ENCODE measurements around the gene AP2B1.
A peak's percentile ranks its signal among the peaks of the same experiment; 100 is the strongest.

Gene AP2B1

DNA sequence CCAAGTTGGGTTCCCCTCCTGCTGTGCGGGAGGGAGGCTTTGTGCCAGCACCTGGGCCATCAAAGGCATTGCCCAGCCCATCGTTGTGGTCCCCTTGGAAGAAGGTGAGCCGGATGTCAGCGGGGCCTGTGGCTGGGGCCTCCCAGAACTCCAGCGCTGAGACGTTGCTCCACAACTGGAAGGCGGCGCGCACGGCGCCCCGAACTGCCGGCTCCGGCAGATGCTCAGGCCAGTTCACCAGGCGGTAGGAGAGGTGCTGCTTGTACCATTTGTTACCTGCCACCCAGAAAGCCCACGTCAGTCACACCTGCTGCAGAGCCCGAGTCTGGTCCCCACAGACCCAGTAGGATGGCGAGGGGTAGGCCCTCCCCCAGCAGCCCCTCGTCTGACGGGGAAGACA is 186.0 kb downstream of the AP2B1 start:
- Histone ChIP-seq H2AK5ac (ENCODE audit: low read depth, low read length) (peak overlapping the region; percentile 95), H3K36me3 (replicated peaks in 1 of 2; ENCODE audit: control insufficient read depth in 2 of 2, insufficient read depth in 2 of 2, low read length in 2 of 2) (no peaks in the 10 kb centered on the region), H3K4me3 (ENCODE audit: low read length in 2 of 2) (no peak overlapping the region), H4K8ac (ENCODE audit: low read depth, low read length) (no peak overlapping the region), H3K14ac (ENCODE audit: low read length) (peak overlapping the region; percentile 63), H2BK12ac (ENCODE audit: low read length) (peak overlapping the region; percentile 75), H4K91ac (ENCODE audit: low read depth, low read length, poor library complexity) (no peak overlapping the region), H3K4me2 (ENCODE audit: insufficient read depth, low read length, poor library complexity, severe bottlenecking) (no peak overlapping the region), H3K79me1 (ENCODE audit: low read depth, low read length) (peaks cover 2% of the 10 kb centered on the region), H3K4ac (ENCODE audit: low read length) (no peak overlapping the region), H3K27ac (replicated peaks; ENCODE audit: low read length) (no peak overlapping the region), H2BK120ac (ENCODE audit: low read depth, low read length) (no peak overlapping the region), H2AFZ (ENCODE audit: low read length) (peak overlapping the region; percentile 80), H3K27me3 (ENCODE audit: control insufficient read depth in 3 of 3, insufficient read depth in 3 of 3, low read depth in 1 of 3, low read length in 3 of 3) (peaks cover 0 to 24% (median 0%) of the 10 kb centered on the region in 3 experiments), H3K9me3 (replicated peaks in 1 of 2; ENCODE audit: control insufficient read depth in 2 of 2, insufficient read depth in 1 of 2, low read depth in 1 of 2, low read length in 2 of 2) (no peaks in the 10 kb centered on the region), H3K9ac (ENCODE audit: low read depth, low read length, poor library complexity) (no peak overlapping the region), H3K18ac (ENCODE audit: low read length) (peak overlapping the region; percentile 92), H2BK15ac (ENCODE audit: low read length) (peak overlapping the region; percentile 59), H3K4me1 (ENCODE audit: control insufficient read depth in 2 of 2, insufficient read depth in 1 of 2, low read depth in 1 of 2, low read length in 2 of 2) (peaks cover 10 to 25% of the 10 kb centered on the region in 2 donors), H2BK5ac (ENCODE audit: low read length) (no peak overlapping the region), H3K23ac (ENCODE audit: low read depth, low read length, poor library complexity) (peak overlapping the region; percentile 44)
- no CpG with 5 or more reads among the region's 20 CpGs for WGBS, 2 donors (ENCODE audit: extremely low coverage in 2 of 2, insufficient read length in 2 of 2, insufficient replicate concordance in 1 of 2)
- no peak for DNase-seq (ENCODE audit: low spot score)

DNA sequence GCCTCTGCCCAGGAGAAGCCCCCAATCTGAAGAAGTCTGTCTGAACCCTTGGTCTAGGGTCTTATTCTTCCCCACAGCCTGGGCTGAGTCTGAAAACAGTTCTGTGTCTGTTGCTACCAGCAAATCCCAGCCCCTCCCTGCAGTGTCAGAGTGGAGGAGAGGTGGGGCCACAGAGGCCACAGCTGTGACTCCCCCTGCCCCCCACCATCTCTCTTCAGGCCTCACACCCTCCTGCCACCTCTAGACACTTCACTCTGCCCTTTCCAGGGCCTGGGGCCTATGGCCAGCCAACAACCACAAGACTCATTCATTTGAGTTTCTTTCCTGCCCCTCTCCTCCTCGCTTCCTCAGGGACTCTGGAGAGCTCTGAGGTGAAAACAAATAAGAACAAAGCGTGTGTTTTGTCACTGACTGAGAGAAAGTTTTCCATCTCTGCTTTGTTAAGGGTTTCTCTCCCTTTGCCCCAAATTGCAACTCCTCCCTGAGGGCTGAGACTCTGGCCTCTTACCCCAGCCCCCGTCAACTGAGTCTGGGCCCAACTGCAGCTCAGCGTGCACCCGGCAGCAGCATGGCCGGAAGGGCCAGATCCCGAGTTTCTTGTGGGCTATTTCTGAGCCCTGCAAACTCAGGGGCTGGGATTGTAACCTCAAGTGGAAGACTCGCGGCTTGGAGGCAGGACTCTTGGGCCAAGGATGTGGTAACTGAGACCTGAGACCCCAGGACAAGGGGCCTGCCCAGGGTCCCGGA is 186.7 kb downstream of the AP2B1 start:
- H2BK12ac ChIP-seq (ENCODE audit: low read length) = no peak overlapping the region
- no peak for DNase-seq (ENCODE audit: low spot score)
- H3K9ac ChIP-seq (ENCODE audit: low read depth, low read length, poor library complexity) = no peak overlapping the region
- H3K18ac ChIP-seq (ENCODE audit: low read length) = peak overlapping the region; percentile 68
- H3K4ac ChIP-seq (ENCODE audit: low read length) = no peak overlapping the region
- no peaks in the 10 kb centered on the region for H3K36me3 ChIP-seq (replicated peaks in 1 of 2; ENCODE audit: control insufficient read depth in 2 of 2, insufficient read depth in 2 of 2, low read length in 2 of 2)
- H3K27me3 ChIP-seq (ENCODE audit: control insufficient read depth in 3 of 3, insufficient read depth in 3 of 3, low read depth in 1 of 3, low read length in 3 of 3) = peaks cover 0 to 31% (median 3%) of the 10 kb centered on the region in 3 experiments
- H2AFZ ChIP-seq (ENCODE audit: low read length) = peak overlapping the region; percentile 80
- peak overlapping the region; percentile 47 for H3K14ac ChIP-seq (ENCODE audit: low read length)
- peaks cover 10 to 26% of the 10 kb centered on the region in 2 donors for H3K4me1 ChIP-seq (ENCODE audit: control insufficient read depth in 2 of 2, insufficient read depth in 1 of 2, low read depth in 1 of 2, low read length in 2 of 2)
- H2BK120ac ChIP-seq (ENCODE audit: low read depth, low read length) = no peak overlapping the region
- H3K23ac ChIP-seq (ENCODE audit: low read depth, low read length, poor library complexity) = no peak overlapping the region
- H2AK5ac ChIP-seq (ENCODE audit: low read depth, low read length) = peak overlapping the region; percentile 95
- H2BK5ac ChIP-seq (ENCODE audit: low read length) = no peak overlapping the region
- peak overlapping the region; percentile 13 for H3K27ac ChIP-seq (replicated peaks; ENCODE audit: low read length)
- no peak overlapping the region for H4K8ac ChIP-seq (ENCODE audit: low read depth, low read length)
- peak overlapping the region; percentile 59 for H2BK15ac ChIP-seq (ENCODE audit: low read length)
- H3K4me2 ChIP-seq (ENCODE audit: insufficient read depth, low read length, poor library complexity, severe bottlenecking) = no peak overlapping the region
- H3K4me3 ChIP-seq (ENCODE audit: low read length in 2 of 2) = no peak overlapping the region
- WGBS, 2 donors (ENCODE audit: extremely low coverage in 2 of 2, insufficient read length in 2 of 2, insufficient replicate concordance in 1 of 2) = no CpG with 5 or more reads among the region's 10 CpGs
- no peaks in the 10 kb centered on the region for H3K9me3 ChIP-seq (replicated peaks in 1 of 2; ENCODE audit: control insufficient read depth in 2 of 2, insufficient read depth in 1 of 2, low read depth in 1 of 2, low read length in 2 of 2)
- no peak overlapping the region for H4K91ac ChIP-seq (ENCODE audit: low read depth, low read length, poor library complexity)
- peaks cover 2% of the 10 kb centered on the region for H3K79me1 ChIP-seq (ENCODE audit: low read depth, low read length)

DNA sequence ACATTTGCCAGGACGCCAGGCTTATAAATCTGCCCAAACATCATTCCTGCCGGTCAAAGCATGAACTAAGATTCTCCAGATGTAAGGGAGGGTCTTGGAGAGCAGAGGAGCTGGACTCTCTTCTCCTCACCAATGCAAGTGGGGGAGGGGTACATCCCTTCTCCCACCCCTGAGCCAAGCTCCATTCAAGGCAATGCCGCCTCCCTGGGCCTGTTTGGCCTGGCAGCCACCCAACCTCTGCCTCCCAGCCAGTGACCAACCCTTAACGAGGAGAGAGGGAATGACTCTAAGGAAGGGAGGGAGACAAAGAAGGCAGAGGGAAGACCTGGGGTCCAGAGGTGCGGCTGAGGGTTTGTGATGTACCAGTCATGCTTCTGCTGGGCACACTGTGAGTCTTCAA is 187.4 kb downstream of the AP2B1 start:
- peak overlapping the region; percentile 59 for H2BK12ac ChIP-seq (ENCODE audit: low read length)
- peaks cover 2% of the 10 kb centered on the region for H3K79me1 ChIP-seq (ENCODE audit: low read depth, low read length)
- H3K9me3 ChIP-seq (replicated peaks in 1 of 2; ENCODE audit: control insufficient read depth in 2 of 2, insufficient read depth in 1 of 2, low read depth in 1 of 2, low read length in 2 of 2) = no peaks in the 10 kb centered on the region
- peaks cover 10 to 27% of the 10 kb centered on the region in 2 donors for H3K4me1 ChIP-seq (ENCODE audit: control insufficient read depth in 2 of 2, insufficient read depth in 1 of 2, low read depth in 1 of 2, low read length in 2 of 2)
- H3K18ac ChIP-seq (ENCODE audit: low read length) = peak overlapping the region; percentile 76
- peak overlapping the region; percentile 7 for H3K9ac ChIP-seq (ENCODE audit: low read depth, low read length, poor library complexity)
- no peaks in the 10 kb centered on the region for H3K36me3 ChIP-seq (replicated peaks in 1 of 2; ENCODE audit: control insufficient read depth in 2 of 2, insufficient read depth in 2 of 2, low read length in 2 of 2)
- H3K14ac ChIP-seq (ENCODE audit: low read length) = no peak overlapping the region
- peak overlapping the region; percentile 59 for H2BK15ac ChIP-seq (ENCODE audit: low read length)
- H2BK120ac ChIP-seq (ENCODE audit: low read depth, low read length) = no peak overlapping the region
- no CpG with 5 or more reads among the region's 5 CpGs for WGBS, 2 donors (ENCODE audit: extremely low coverage in 2 of 2, insufficient read length in 2 of 2, insufficient replicate concordance in 1 of 2)
- no peak for DNase-seq (ENCODE audit: low spot score)
- no peak overlapping the region for H2BK5ac ChIP-seq (ENCODE audit: low read length)
- peak overlapping the region; percentile 80 for H2AFZ ChIP-seq (ENCODE audit: low read length)
- H3K27ac ChIP-seq (replicated peaks; ENCODE audit: low read length) = no peak overlapping the region
- no peak overlapping the region for H4K91ac ChIP-seq (ENCODE audit: low read depth, low read length, poor library complexity)
- no peak overlapping the region for H3K4ac ChIP-seq (ENCODE audit: low read length)
- H3K27me3 ChIP-seq (ENCODE audit: control insufficient read depth in 3 of 3, insufficient read depth in 3 of 3, low read depth in 1 of 3, low read length in 3 of 3) = peaks cover 0 to 38% (median 3%) of the 10 kb centered on the region in 3 experiments
- H3K23ac ChIP-seq (ENCODE audit: low read depth, low read length, poor library complexity) = peak overlapping the region; percentile 45
- H4K8ac ChIP-seq (ENCODE audit: low read depth, low read length) = no peak overlapping the region
- H3K4me3 ChIP-seq (ENCODE audit: low read length in 2 of 2) = no peak overlapping the region
- H3K4me2 ChIP-seq (ENCODE audit: insufficient read depth, low read length, poor library complexity, severe bottlenecking) = no peak overlapping the region
- H2AK5ac ChIP-seq (ENCODE audit: low read depth, low read length) = peak overlapping the region; percentile 20

DNA sequence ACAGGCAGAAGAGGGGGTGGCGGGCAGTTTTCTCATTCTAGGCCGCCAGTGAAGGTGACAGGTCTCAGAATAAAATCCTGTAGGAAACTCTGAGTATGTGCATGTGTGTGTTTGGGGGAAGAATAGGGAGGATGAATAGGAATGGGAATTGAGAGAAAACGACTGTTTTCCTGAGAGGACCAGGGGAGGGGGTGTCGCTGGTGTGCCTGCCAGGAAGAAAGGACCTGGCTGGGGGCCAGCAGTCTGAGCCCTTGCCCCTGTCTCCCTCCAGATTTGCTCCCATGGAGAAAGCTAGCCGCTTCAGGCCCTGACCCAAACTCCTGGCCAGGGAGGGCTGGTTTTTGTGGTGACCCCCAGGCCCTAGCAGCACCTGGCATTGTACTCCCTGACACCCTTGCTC is 187.9 kb downstream of the AP2B1 start:
- H3K9ac ChIP-seq (ENCODE audit: low read depth, low read length, poor library complexity) = no peak overlapping the region
- no peak overlapping the region for H3K14ac ChIP-seq (ENCODE audit: low read length)
- H3K27me3 ChIP-seq (ENCODE audit: control insufficient read depth in 3 of 3, insufficient read depth in 3 of 3, low read depth in 1 of 3, low read length in 3 of 3) = peaks cover 0 to 41% (median 3%) of the 10 kb centered on the region in 3 experiments
- no peak overlapping the region for H2BK5ac ChIP-seq (ENCODE audit: low read length)
- no peaks in the 10 kb centered on the region for H3K36me3 ChIP-seq (replicated peaks in 1 of 2; ENCODE audit: control insufficient read depth in 2 of 2, insufficient read depth in 2 of 2, low read length in 2 of 2)
- H2BK12ac ChIP-seq (ENCODE audit: low read length) = peak overlapping the region; percentile 59
- H2BK120ac ChIP-seq (ENCODE audit: low read depth, low read length) = no peak overlapping the region
- no peak overlapping the region for H3K4me3 ChIP-seq (ENCODE audit: low read length in 2 of 2)
- peak overlapping the region; percentile 59 for H2BK15ac ChIP-seq (ENCODE audit: low read length)
- H3K4me1 ChIP-seq (ENCODE audit: control insufficient read depth in 2 of 2, insufficient read depth in 1 of 2, low read depth in 1 of 2, low read length in 2 of 2) = peaks cover 10 to 27% of the 10 kb centered on the region in 2 donors
- WGBS, 2 donors (ENCODE audit: extremely low coverage in 2 of 2, insufficient read length in 2 of 2, insufficient replicate concordance in 1 of 2) = no CpG with 5 or more reads among the region's 5 CpGs
- H3K18ac ChIP-seq (ENCODE audit: low read length) = peak overlapping the region; percentile 78
- H3K4ac ChIP-seq (ENCODE audit: low read length) = no peak overlapping the region
- H4K91ac ChIP-seq (ENCODE audit: low read depth, low read length, poor library complexity) = no peak overlapping the region
- H2AK5ac ChIP-seq (ENCODE audit: low read depth, low read length) = peak overlapping the region; percentile 63
- no peak overlapping the region for H4K8ac ChIP-seq (ENCODE audit: low read depth, low read length)
- no peak overlapping the region for H3K27ac ChIP-seq (replicated peaks; ENCODE audit: low read length)
- H3K9me3 ChIP-seq (replicated peaks in 1 of 2; ENCODE audit: control insufficient read depth in 2 of 2, insufficient read depth in 1 of 2, low read depth in 1 of 2, low read length in 2 of 2) = no peaks in the 10 kb centered on the region
- H3K23ac ChIP-seq (ENCODE audit: low read depth, low read length, poor library complexity) = no peak overlapping the region
- H3K79me1 ChIP-seq (ENCODE audit: low read depth, low read length) = peaks cover 2% of the 10 kb centered on the region
- DNase-seq (ENCODE audit: low spot score) = no peak
- H3K4me2 ChIP-seq (ENCODE audit: insufficient read depth, low read length, poor library complexity, severe bottlenecking) = no peak overlapping the region
- peak overlapping the region; percentile 80 for H2AFZ ChIP-seq (ENCODE audit: low read length)
